ENCODE measurements around the gene ILKAP. TPM values are rescaled to one million over a fixed set of nuclear protein-coding genes. Genes with fewer than 3 reads are reported as not detected.

ILKAP gene
- polyA plus RNA-seq, 1 of the 3 experiments (the other 2 are of a cell fraction), result 49.2 TPM

DNA sequence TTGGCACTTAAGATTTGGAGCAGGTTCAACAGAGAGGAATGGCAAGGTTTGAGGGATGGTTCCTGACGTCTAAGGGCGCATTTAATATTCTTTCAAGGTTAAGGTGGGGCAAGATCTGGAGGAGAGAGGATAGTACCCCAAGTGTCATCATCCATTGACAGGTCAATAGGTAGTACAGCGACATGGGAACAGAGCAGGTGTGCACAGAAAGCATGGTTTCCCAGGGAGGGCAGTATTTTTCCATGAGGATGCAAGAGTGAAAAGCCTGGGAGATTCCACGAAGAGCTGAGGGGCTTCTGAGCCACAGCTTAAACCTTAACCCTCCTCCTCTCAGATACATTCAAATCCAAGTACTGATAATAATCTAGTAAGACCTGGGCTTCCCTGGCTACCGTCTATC, 27.2 kb upstream of the ILKAP start:
- Histone ChIP-seq H3K4me1 (ENCODE audit: control insufficient read depth in 1 of 2, insufficient read depth in 2 of 2, low read depth in 1 of 2, low read length in 1 of 2) (no peaks in the 10 kb centered on the region; a peak in 1 of 4 replicates), H3K9ac (no peak overlapping the region), H3K9me3 (no peaks in the 10 kb centered on the region), H3K27me3 (ENCODE audit: insufficient read depth) (no peaks in the 10 kb centered on the region; the same call in 1 of the 2 replicates), H4K20me1 (ENCODE audit: insufficient read depth) (no peaks in the 10 kb centered on the region), H3K27ac (ENCODE audit: low read depth in 2 of 2, low read length in 1 of 2) (no peak overlapping the region), H3K36me3 (replicated peaks in 1 of 2; ENCODE audit: control insufficient read depth in 1 of 2, insufficient read depth in 2 of 2, low read length in 1 of 2) (no peaks in the 10 kb centered on the region), H3F3A (replicated peaks; ENCODE audit: insufficient read depth) (no peaks in the 10 kb centered on the region), H3K4me2 (no peak overlapping the region), H3K79me2 (ENCODE audit: insufficient read depth) (no peaks in the 10 kb centered on the region), H3K9me2 (no peaks in the 10 kb centered on the region), H2AFZ (ENCODE audit: low read depth) (no peak overlapping the region), H3K4me3 (ENCODE audit: low read depth in 2 of 2, low read length in 1 of 2) (no peak overlapping the region)
- DNase-seq, result no peak
- POLR2A ChIA-PET, result no interaction called here
- TF ChIP-seq FOXM1 (IDR thresholded peaks at IDR 0.05; ENCODE audit: low read depth) (no peak), YY1 (IDR thresholded peaks at IDR 0.05; ENCODE audit: low read depth) (no peak), CHD2 (IDR thresholded peaks at IDR 0.05; ENCODE audit: low read length, partially characterized antibody) (no peak), GATA2 (CRISPR knock-in tag; IDR thresholded peaks at IDR 0.05) (no peak), NRF1 (IDR thresholded peaks at IDR 0.05; ENCODE audit: low read depth, low read length) (no peak), SIN3A (IDR thresholded peaks at IDR 0.05; ENCODE audit: borderline replicate concordance, low read depth, low read length) (no peak), JUND (IDR thresholded peaks at IDR 0.05) (no peak), ELF1 (IDR thresholded peaks at IDR 0.05) (no peak)
- TF ChIP-seq, protein P1, sequence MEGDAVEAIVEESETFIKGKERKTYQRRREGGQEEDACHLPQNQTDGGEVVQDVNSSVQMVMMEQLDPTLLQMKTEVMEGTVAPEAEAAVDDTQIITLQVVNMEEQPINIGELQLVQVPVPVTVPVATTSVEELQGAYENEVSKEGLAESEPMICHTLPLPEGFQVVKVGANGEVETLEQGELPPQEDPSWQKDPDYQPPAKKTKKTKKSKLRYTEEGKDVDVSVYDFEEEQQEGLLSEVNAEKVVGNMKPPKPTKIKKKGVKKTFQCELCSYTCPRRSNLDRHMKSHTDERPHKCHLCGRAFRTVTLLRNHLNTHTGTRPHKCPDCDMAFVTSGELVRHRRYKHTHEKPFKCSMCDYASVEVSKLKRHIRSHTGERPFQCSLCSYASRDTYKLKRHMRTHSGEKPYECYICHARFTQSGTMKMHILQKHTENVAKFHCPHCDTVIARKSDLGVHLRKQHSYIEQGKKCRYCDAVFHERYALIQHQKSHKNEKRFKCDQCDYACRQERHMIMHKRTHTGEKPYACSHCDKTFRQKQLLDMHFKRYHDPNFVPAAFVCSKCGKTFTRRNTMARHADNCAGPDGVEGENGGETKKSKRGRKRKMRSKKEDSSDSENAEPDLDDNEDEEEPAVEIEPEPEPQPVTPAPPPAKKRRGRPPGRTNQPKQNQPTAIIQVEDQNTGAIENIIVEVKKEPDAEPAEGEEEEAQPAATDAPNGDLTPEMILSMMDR (IDR thresholded peaks at IDR 0.05), result no peak
- TF ChIP-seq, protein P2, sequence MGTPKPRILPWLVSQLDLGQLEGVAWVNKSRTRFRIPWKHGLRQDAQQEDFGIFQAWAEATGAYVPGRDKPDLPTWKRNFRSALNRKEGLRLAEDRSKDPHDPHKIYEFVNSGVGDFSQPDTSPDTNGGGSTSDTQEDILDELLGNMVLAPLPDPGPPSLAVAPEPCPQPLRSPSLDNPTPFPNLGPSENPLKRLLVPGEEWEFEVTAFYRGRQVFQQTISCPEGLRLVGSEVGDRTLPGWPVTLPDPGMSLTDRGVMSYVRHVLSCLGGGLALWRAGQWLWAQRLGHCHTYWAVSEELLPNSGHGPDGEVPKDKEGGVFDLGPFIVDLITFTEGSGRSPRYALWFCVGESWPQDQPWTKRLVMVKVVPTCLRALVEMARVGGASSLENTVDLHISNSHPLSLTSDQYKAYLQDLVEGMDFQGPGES (IDR thresholded peaks at IDR 0.05; ENCODE audit: low read depth, low read length), result no peak
- CTCF ChIA-PET, result no interaction called here
- WGBS (ENCODE audit: low lambda C conversion rate), result 59% methylated on average over 5 of the region's 5 CpGs

DNA sequence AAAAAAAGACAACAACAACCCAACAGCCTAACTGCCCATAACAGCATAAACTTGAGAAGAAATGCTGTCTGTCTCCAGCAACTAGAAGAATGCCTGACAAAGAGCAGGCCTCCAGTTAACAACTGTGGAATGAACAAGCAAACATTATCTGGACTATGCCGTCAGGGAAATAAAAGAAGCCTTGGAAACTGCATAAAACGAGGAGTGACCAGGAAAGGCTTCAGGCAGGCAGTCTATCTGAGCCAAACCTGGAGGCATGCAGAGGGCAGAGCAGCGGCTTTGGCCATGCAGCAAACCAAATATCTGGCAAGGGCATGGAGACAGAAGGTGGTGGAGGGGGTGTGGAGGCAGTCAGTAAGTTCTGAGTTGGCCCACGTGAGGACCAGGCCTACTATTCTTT, 25.2 kb upstream of the ILKAP start:
- H3K9me3 ChIP-seq, result no peaks in the 10 kb centered on the region
- no peaks in the 10 kb centered on the region for H3K9me2 ChIP-seq
- DNase-seq, result no peak
- CTCF ChIA-PET, result no interaction called here
- no peak overlapping the region for H3K4me3 ChIP-seq (ENCODE audit: low read depth in 2 of 2, low read length in 1 of 2)
- H4K20me1 ChIP-seq (ENCODE audit: insufficient read depth), result no peaks in the 10 kb centered on the region
- H3K9ac ChIP-seq, result no peak overlapping the region
- H3F3A ChIP-seq (replicated peaks; ENCODE audit: insufficient read depth), result no peaks in the 10 kb centered on the region
- peak; percentile 34; the same call in 1 of the 2 replicates for TF ChIP-seq TCF12 (IDR thresholded peaks at IDR 0.05)
- TF ChIP-seq ELF1 (IDR thresholded peaks at IDR 0.05), result no peak
- H3K27me3 ChIP-seq (ENCODE audit: insufficient read depth), result no peaks in the 10 kb centered on the region; the same call in 1 of the 2 replicates
- H3K36me3 ChIP-seq (replicated peaks in 1 of 2; ENCODE audit: control insufficient read depth in 1 of 2, insufficient read depth in 2 of 2, low read length in 1 of 2), result no peaks in the 10 kb centered on the region
- H3K4me2 ChIP-seq, result no peak overlapping the region
- no peak overlapping the region for H2AFZ ChIP-seq (ENCODE audit: low read depth)
- peak overlapping the region in 1 of 2 experiments; percentile 12; a peak in 1 of 4 replicates for H3K27ac ChIP-seq (ENCODE audit: low read depth in 2 of 2, low read length in 1 of 2)
- POLR2A ChIA-PET, result interaction anchor here (0.7 kb wide), 1 partner anchor 14 kb away, joined by 4 read pairs; no protein-coding TSS in a partner anchor
- 37% methylated on average over 4 of the region's 4 CpGs for WGBS (ENCODE audit: low lambda C conversion rate)
- H3K4me1 ChIP-seq (ENCODE audit: control insufficient read depth in 1 of 2, insufficient read depth in 2 of 2, low read depth in 1 of 2, low read length in 1 of 2), result no peaks in the 10 kb centered on the region
- H3K79me2 ChIP-seq (ENCODE audit: insufficient read depth), result no peaks in the 10 kb centered on the region

Measured in SK-N-SH (cell line).